ENCODE data around the gene AP3D1. TPM values are rescaled to one million over a fixed set of nuclear protein-coding genes. Genes with fewer than 3 reads are reported as not detected.

AP3D1 gene
- total RNA-seq, 1 donor = 121 TPM

GRCh38 chr19:2198317-2198716 is 47.0 kb upstream of the AP3D1 start:
- H3K4me2 ChIP-seq (ENCODE audit: insufficient read depth, low read length) = no peak overlapping the region
- H3K27ac ChIP-seq (ENCODE audit: low read depth, low read length) = no peak overlapping the region
- peaks cover 97% of the 10 kb centered on the region for H3K79me2 ChIP-seq (ENCODE audit: insufficient read depth, low read length)
- H3K4me3 ChIP-seq (ENCODE audit: insufficient read depth, low read length) = no peak overlapping the region
- H3K9me3 ChIP-seq (ENCODE audit: low read depth, low read length) = no peaks in the 10 kb centered on the region
- H3K4me1 ChIP-seq (ENCODE audit: insufficient read depth, low read length) = peaks cover 4% of the 10 kb centered on the region
- H3K27me3 ChIP-seq (ENCODE audit: insufficient read depth, low read length) = no peaks in the 10 kb centered on the region
- no peak overlapping the region for H2AFZ ChIP-seq (ENCODE audit: low read length)
- peaks cover 39% of the 10 kb centered on the region for H4K20me1 ChIP-seq (ENCODE audit: insufficient read depth, low read length)
- no peak for TF ChIP-seq CTCF (IDR thresholded peaks at IDR 0.05; ENCODE audit: extremely low read depth, low read depth, low read length)
- no peak for DNase-seq (ENCODE audit: insufficient read length, low spot score, missing footprints)
- H3K36me3 ChIP-seq (ENCODE audit: insufficient read depth, low read length) = peaks cover 49% of the 10 kb centered on the region

- no peak for DNase-seq (ENCODE audit: insufficient read length, low spot score, missing footprints)
- H4K20me1 ChIP-seq (ENCODE audit: insufficient read depth, low read length) = peaks cover 44% of the 10 kb centered on the region
- peaks cover 98% of the 10 kb centered on the region for H3K79me2 ChIP-seq (ENCODE audit: insufficient read depth, low read length)
- peaks cover 4% of the 10 kb centered on the region for H3K4me1 ChIP-seq (ENCODE audit: insufficient read depth, low read length)
- no peak for TF ChIP-seq CTCF (IDR thresholded peaks at IDR 0.05; ENCODE audit: extremely low read depth, low read depth, low read length)
- H3K4me3 ChIP-seq (ENCODE audit: insufficient read depth, low read length) = no peak overlapping the region
- H3K27me3 ChIP-seq (ENCODE audit: insufficient read depth, low read length) = no peaks in the 10 kb centered on the region
- H3K36me3 ChIP-seq (ENCODE audit: insufficient read depth, low read length) = peaks cover 44% of the 10 kb centered on the region
- no peak overlapping the region for H2AFZ ChIP-seq (ENCODE audit: low read length)
- H3K4me2 ChIP-seq (ENCODE audit: insufficient read depth, low read length) = no peak overlapping the region
- no peaks in the 10 kb centered on the region for H3K9me3 ChIP-seq (ENCODE audit: low read depth, low read length)
- no peak overlapping the region for H3K27ac ChIP-seq (ENCODE audit: low read depth, low read length)
Observed at GRCh38 chr19:2197270-2197669, 45.9 kb upstream of the AP3D1 start.

- Histone ChIP-seq H2AFZ (ENCODE audit: low read length) (no peak overlapping the region), H3K4me1 (ENCODE audit: insufficient read depth, low read length) (peaks cover 4% of the 10 kb centered on the region), H3K79me2 (ENCODE audit: insufficient read depth, low read length) (peaks cover 98% of the 10 kb centered on the region), H3K27ac (ENCODE audit: low read depth, low read length) (no peak overlapping the region), H3K27me3 (ENCODE audit: insufficient read depth, low read length) (no peaks in the 10 kb centered on the region), H4K20me1 (ENCODE audit: insufficient read depth, low read length) (peaks cover 51% of the 10 kb centered on the region), H3K9me3 (ENCODE audit: low read depth, low read length) (no peaks in the 10 kb centered on the region), H3K4me3 (ENCODE audit: insufficient read depth, low read length) (no peak overlapping the region), H3K36me3 (ENCODE audit: insufficient read depth, low read length) (peaks cover 49% of the 10 kb centered on the region), H3K4me2 (ENCODE audit: insufficient read depth, low read length) (no peak overlapping the region)
- TF ChIP-seq CTCF (IDR thresholded peaks at IDR 0.05; ENCODE audit: extremely low read depth, low read depth, low read length) = no peak
- no peak for DNase-seq (ENCODE audit: insufficient read length, low spot score, missing footprints)
Observed at GRCh38 chr19:2195914-2196313, 44.5 kb upstream of the AP3D1 start.

- no peak for TF ChIP-seq CTCF (IDR thresholded peaks at IDR 0.05; ENCODE audit: extremely low read depth, low read depth, low read length)
- H3K4me1 ChIP-seq (ENCODE audit: insufficient read depth, low read length) = peaks cover 4% of the 10 kb centered on the region
- peaks cover 98% of the 10 kb centered on the region for H3K79me2 ChIP-seq (ENCODE audit: insufficient read depth, low read length)
- H3K4me3 ChIP-seq (ENCODE audit: insufficient read depth, low read length) = no peak overlapping the region
- no peaks in the 10 kb centered on the region for H3K27me3 ChIP-seq (ENCODE audit: insufficient read depth, low read length)
- peaks cover 50% of the 10 kb centered on the region for H3K36me3 ChIP-seq (ENCODE audit: insufficient read depth, low read length)
- H3K4me2 ChIP-seq (ENCODE audit: insufficient read depth, low read length) = no peak overlapping the region
- no peak overlapping the region for H2AFZ ChIP-seq (ENCODE audit: low read length)
- H3K9me3 ChIP-seq (ENCODE audit: low read depth, low read length) = no peaks in the 10 kb centered on the region
- DNase-seq (ENCODE audit: insufficient read length, low spot score, missing footprints) = no peak
- peaks cover 51% of the 10 kb centered on the region for H4K20me1 ChIP-seq (ENCODE audit: insufficient read depth, low read length)
- H3K27ac ChIP-seq (ENCODE audit: low read depth, low read length) = no peak overlapping the region
Observed at GRCh38 chr19:2195361-2195760, 44.0 kb upstream of the AP3D1 start.
